BJ (cell line): Measurements from ENCODE around the gene RTN3. TPM values are rescaled to one million over a fixed set of nuclear protein-coding genes. Genes with fewer than 3 reads are reported as not detected.

Source experiments
- CTCF ChIA-PET: fragments of 350-600 bp; formaldehyde crosslinking; extraction: SDS; loops from one replicate; lab custom pipeline; 2021; ENCODE audit warnings: antibody characterized with exemption, inconsistent platforms; lab: Yijun Ruan, JAX
- POLR2A ChIA-PET: fragments of 300-600 bp; sonication (Branson Sonifier 250); formaldehyde crosslinking; extraction: SDS; loops from one replicate; lab custom pipeline; 2021; ENCODE audit warnings: antibody characterized with exemption; lab: Charles Lee
- DNase-seq: peaks from one replicate; pipeline ENCODE4 v3.0.0-alpha.2; 2011; ENCODE audit warnings: low read depth
- H3K27me3 ChIP-seq: 2 replicates; pipeline ENCODE4 v1.6.0; 2011; ENCODE audit warnings: low read length; ENCODE audit not compliant: control insufficient read depth, insufficient read depth
- H3K36me3 ChIP-seq: 2 replicates; pipeline ENCODE4 v1.5.1; 2011; ENCODE audit warnings: low read length; ENCODE audit not compliant: control insufficient read depth, insufficient read depth
- H3K4me3 ChIP-seq: 2 replicates; pipeline ENCODE4 v1.5.1; 2011; ENCODE audit warnings: low read depth, mild to moderate bottlenecking, control low read depth, low read length
- polyA plus RNA-seq: library from polyadenylated mRNA; depleted of rRNA; stranded (reverse); fragments of >200 nt; gene quantifications from 2 replicates; pipeline ENCODE4 v1.2.3, GENCODE V29; 2011
- TF ChIP-seq, protein P1 (sequence below): IDR thresholded peaks from 2 replicates; pipeline ENCODE4 v1.5.1; 2011; ENCODE audit warnings: low read depth, mild to moderate bottlenecking, control low read depth, inconsistent platforms, low read length, moderate library complexity; ENCODE audit not compliant: insufficient read depth

RTN3 gene
- polyA plus RNA-seq, 1 experiment = 91.4 TPM

DNA sequence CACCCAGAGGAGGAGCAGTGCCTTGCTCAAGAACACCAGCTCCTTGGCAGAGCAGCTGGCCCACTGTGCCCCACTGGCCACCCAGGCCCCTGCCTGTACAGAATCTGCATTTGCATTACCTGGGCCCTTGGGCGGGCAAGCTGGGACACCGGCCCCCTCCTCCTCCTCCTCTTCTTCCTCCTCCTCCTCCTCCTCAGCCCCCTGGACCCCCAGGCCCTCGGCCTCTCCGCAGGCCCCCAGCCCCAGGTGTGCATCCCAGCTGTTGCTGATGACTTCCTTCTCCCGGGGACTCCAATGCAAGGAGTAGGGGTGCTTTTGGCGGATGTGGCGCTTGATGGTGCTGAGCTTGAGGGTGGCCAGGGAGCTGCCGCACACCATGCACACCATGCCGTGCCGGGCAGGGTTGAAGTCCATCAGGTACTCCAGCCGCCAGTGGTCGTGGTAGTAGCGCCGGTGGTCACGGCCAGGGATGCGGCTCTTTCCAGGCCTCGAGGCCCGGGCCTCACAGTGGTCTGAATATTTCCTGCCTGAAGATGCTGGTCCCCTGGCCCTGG, 84.5 kb downstream of the RTN3 start:
- no peaks in the 10 kb centered on the region for H3K27me3 ChIP-seq
- peaks cover 11% of the 10 kb centered on the region for H3K36me3 ChIP-seq
- POLR2A ChIA-PET = interaction anchor here (0.7 kb wide), 1 partner anchor 235 kb away, joined by 7 read pairs; no protein-coding TSS in a partner anchor
- no peak overlapping the region for H3K4me3 ChIP-seq
- no peak for DNase-seq
- CTCF ChIA-PET = interaction anchor here (0.8 to 1.6 kb wide), 5 partner anchors 10 to 150 kb away, joined by 3 read pairs; no protein-coding TSS in a partner anchor
- TF ChIP-seq, protein P1, sequence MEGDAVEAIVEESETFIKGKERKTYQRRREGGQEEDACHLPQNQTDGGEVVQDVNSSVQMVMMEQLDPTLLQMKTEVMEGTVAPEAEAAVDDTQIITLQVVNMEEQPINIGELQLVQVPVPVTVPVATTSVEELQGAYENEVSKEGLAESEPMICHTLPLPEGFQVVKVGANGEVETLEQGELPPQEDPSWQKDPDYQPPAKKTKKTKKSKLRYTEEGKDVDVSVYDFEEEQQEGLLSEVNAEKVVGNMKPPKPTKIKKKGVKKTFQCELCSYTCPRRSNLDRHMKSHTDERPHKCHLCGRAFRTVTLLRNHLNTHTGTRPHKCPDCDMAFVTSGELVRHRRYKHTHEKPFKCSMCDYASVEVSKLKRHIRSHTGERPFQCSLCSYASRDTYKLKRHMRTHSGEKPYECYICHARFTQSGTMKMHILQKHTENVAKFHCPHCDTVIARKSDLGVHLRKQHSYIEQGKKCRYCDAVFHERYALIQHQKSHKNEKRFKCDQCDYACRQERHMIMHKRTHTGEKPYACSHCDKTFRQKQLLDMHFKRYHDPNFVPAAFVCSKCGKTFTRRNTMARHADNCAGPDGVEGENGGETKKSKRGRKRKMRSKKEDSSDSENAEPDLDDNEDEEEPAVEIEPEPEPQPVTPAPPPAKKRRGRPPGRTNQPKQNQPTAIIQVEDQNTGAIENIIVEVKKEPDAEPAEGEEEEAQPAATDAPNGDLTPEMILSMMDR = no peak

DNA sequence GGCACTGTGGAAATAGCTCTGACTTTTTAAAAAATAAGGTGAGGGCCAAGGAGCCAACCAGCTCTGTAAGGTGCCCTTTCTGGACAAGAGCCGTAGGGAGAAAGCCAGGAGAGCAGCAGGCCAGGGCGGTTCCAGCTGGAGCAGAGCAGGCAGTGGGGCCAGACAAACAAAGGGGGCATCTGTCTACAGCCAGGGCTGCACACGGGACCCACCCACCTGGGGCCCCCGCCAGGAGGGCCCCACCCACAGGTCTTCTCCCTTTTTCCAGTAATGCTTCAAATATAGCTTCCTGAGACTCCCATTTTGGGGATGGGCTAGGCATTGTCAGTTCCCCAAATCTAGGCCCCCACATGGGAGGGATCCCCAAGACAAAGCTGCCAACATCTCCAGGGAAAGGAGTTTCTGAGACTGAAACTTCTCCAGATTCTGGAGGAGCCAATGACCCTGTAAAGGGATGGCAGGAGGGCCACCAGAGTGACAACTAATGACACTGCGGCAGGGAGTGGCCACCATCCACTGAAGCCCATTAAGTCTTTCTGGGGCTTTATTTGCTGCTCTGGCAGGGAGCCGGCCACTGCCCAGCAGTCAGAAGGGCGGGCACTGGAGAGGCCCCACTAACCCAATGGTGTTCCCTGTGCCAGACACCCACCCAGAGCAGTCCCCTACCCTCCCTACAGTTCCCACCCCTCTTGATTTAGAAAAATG, 85.4 kb downstream of the RTN3 start:
- DNase-seq = no peak
- POLR2A ChIA-PET = interaction anchor here (0.6 to 0.7 kb wide), 2 partner anchors 80 to 234 kb away, joined by 4 to 7 read pairs; no protein-coding TSS in a partner anchor
- CTCF ChIA-PET = interaction anchor here (0.8 to 2.9 kb wide), 12 partner anchors 10 to 179 kb away, joined by 3 to 20 read pairs (median 3); no protein-coding TSS in a partner anchor
- Histone ChIP-seq H3K36me3 (peaks cover 9% of the 10 kb centered on the region), H3K27me3 (no peaks in the 10 kb centered on the region), H3K4me3 (peak overlapping the region; percentile 68)
- TF ChIP-seq, protein P1 = no peak

DNA sequence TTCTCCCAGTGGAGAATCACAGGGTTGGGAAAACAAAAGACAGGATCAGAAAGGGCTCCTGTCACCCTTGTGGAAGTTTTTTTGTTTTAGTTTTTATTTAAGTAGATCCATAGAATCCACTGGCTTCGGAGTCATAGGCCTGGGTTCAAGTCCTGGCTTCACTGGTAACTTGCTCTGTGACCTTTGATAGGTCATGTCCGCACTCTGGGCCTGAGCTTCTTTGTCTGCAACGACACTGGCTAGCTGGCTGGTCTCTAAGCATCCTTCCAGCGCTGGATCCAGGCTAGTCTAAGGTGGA, 85.9 kb downstream of the RTN3 start:
- Histone ChIP-seq H3K4me3 (peak overlapping the region; percentile 68), H3K27me3 (no peaks in the 10 kb centered on the region), H3K36me3 (peaks cover 6% of the 10 kb centered on the region; the same call in 1 of the 2 replicates)
- CTCF ChIA-PET = interaction anchor here (0.8 to 2.9 kb wide), 17 partner anchors 12 to 288 kb away, joined by 3 to 20 read pairs (median 4); partner anchors contain the start of gene RCOR2
- TF ChIP-seq, protein P1 = no peak
- DNase-seq = no peak
- POLR2A ChIA-PET = no interaction called here

DNA sequence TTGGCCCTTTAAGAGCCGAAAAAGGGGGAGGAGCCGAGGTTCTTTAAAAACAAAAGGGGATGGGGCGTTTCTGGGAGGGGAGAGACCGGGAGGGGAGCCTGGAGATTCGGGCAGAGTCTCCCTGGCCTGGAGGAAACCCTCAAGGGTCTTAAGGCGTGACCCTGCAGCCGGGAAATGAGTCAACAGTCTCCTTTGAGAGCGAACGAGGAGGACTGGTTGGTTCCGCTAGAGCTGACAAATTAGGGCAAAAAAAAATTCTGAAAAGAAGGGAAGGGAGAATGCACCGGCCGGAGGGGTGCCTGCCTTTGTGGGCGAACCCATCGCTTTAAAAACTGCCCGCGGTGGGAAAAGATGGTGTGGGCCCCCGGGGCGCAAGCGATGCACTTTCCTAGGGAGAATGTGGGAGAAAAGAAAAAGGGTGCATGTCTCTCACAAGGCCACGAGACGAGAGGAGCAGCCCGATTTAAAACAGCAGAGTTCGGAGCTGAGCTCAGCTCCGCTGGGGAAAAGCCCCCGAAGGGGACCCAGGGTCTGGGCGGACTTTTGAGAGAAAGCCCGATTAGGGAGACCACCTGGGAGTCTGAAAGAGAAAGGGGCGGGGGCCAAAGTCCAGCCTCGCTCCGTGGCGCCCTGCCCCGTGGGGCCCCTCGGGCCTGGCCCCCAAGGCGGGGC, 86.4 kb downstream of the RTN3 start:
- POLR2A ChIA-PET = no interaction called here
- CTCF ChIA-PET = interaction anchor here (0.5 to 2.9 kb wide), 22 partner anchors 11 to 396 kb away, joined by 3 to 20 read pairs (median 4); partner anchors contain the start of gene RCOR2
- DNase-seq = peak; percentile 29
- peaks cover 5% of the 10 kb centered on the region; the same call in 1 of the 2 replicates for H3K36me3 ChIP-seq
- TF ChIP-seq, protein P1 = 0 out of 2 replicates have a peak, but pooled peaks have one; percentile 1
- H3K4me3 ChIP-seq = peak overlapping the region; percentile 68
- H3K27me3 ChIP-seq = no peaks in the 10 kb centered on the region
